ENCODE results near the gene TECTA. TPM values are rescaled to one million over a fixed set of nuclear protein-coding genes. Genes with fewer than 3 reads are reported as not detected.

TECTA gene
- polyA plus RNA-seq, 3 donors = 0.45 TPM; not detected in 2

DNA sequence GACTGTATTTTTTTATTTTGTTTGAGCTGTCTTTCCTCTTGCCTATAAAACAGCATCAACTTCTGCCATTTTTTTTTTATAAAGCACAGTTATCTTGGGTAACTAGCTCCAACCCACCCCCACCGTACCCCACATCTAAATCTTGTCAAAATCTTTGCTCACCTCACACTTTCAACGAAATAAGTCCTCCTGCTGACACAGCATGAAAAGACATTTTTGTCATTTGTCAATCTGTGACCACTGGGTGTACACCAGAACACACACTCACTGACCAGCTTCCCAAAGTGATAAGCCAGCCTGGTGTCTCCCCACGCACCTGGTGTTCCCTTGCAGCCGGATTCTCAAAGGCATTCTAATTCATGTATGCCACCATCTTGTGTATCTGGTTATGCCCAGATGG lies 1.7 kb upstream of the TECTA start:
- no peaks in the 10 kb centered on the region for H3K36me3 Mint-ChIP-seq

DNA sequence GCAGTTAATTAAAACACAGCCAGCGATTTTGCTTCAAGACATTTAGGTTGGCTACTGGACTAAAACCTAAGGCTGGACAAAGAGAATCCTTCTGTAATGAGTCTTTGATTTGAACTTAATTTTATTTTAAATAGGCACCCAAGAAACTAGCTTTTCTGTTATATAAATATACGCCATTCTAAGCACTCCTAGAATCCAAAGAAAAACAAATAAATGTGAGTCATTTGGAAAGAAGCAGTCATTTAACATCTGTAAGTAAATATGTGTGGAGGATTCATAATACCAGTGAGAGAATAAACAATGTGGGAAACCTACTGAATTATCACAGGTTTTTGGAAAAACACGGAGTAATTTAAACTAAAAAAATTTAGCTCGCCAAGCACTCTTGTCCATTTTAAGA lies 1.2 kb upstream of the TECTA start:
- H3K36me3 ChIP-seq (replicated peaks in 1 of 2; ENCODE audit: control insufficient read depth in 1 of 2, insufficient read depth in 2 of 2, low read length in 2 of 2) = no peaks in the 10 kb centered on the region
- H4K20me1 ChIP-seq (ENCODE audit: insufficient read depth, low read length) = no peaks in the 10 kb centered on the region
- Mint-ChIP-seq H3K27ac (no peak overlapping the region), H3K4me1 (no peaks in the 10 kb centered on the region), H3K9me3 (peaks cover 0 to 2% (median 0%) of the 10 kb centered on the region in 7 donors), H3K27me3 (ENCODE audit: low read depth in 3 of 3) (peaks cover 3 to 5% (median 5%) of the 10 kb centered on the region in 3 donors), H3K4me3 (no peak overlapping the region), H3K36me3 (no peaks in the 10 kb centered on the region)
- DNase-seq = no peak
- TF ChIP-seq, protein P1, sequence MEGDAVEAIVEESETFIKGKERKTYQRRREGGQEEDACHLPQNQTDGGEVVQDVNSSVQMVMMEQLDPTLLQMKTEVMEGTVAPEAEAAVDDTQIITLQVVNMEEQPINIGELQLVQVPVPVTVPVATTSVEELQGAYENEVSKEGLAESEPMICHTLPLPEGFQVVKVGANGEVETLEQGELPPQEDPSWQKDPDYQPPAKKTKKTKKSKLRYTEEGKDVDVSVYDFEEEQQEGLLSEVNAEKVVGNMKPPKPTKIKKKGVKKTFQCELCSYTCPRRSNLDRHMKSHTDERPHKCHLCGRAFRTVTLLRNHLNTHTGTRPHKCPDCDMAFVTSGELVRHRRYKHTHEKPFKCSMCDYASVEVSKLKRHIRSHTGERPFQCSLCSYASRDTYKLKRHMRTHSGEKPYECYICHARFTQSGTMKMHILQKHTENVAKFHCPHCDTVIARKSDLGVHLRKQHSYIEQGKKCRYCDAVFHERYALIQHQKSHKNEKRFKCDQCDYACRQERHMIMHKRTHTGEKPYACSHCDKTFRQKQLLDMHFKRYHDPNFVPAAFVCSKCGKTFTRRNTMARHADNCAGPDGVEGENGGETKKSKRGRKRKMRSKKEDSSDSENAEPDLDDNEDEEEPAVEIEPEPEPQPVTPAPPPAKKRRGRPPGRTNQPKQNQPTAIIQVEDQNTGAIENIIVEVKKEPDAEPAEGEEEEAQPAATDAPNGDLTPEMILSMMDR (IDR thresholded peaks at IDR 0.05) = no peak
- no peak overlapping the region for H3K9ac ChIP-seq (ENCODE audit: insufficient read depth, low read length, poor library complexity, severe bottlenecking)
- WGBS (ENCODE audit: insufficient coverage) = no CpG with 5 or more reads among the region's 4 CpGs
- no peaks in the 10 kb centered on the region for H3K4me1 ChIP-seq (ENCODE audit: control insufficient read depth in 1 of 2, insufficient read depth in 2 of 2, low read length in 2 of 2)
- no peak overlapping the region for H3K4me3 ChIP-seq (replicated peaks in 1 of 3; ENCODE audit: low read depth in 2 of 3, low read length in 3 of 3)
- no peaks in the 10 kb centered on the region for H3K79me2 ChIP-seq (ENCODE audit: insufficient read depth, low read length)
- H3K27me3 ChIP-seq (ENCODE audit: control insufficient read depth in 2 of 2, insufficient read depth in 2 of 2, low read length in 2 of 2) = no peaks in the 10 kb centered on the region
- no peak overlapping the region for H2AFZ ChIP-seq (ENCODE audit: insufficient read depth, low read depth, low read length, poor library complexity, severe bottlenecking)
- H3K9me3 ChIP-seq (replicated peaks in 1 of 2; ENCODE audit: control insufficient read depth in 1 of 2, insufficient read depth in 1 of 2, low read length in 2 of 2) = no peaks in the 10 kb centered on the region
- no peak overlapping the region for H3K4me2 ChIP-seq (replicated peaks; ENCODE audit: extremely low read depth, low read length, poor library complexity, severe bottlenecking)
- H3K27ac ChIP-seq (ENCODE audit: low read depth in 1 of 2, low read length in 2 of 2) = no peak overlapping the region
- intact Hi-C loops (cut with micrococcal nuclease) = no loop called here

More for the DNA sequence above, 1.7 kb upstream of the TECTA start:
- no peak overlapping the region for H3K27ac ChIP-seq (ENCODE audit: low read depth in 1 of 2, low read length in 2 of 2)
- H3K4me1 ChIP-seq (ENCODE audit: control insufficient read depth in 1 of 2, insufficient read depth in 2 of 2, low read length in 2 of 2) = no peaks in the 10 kb centered on the region
- H3K9ac ChIP-seq (ENCODE audit: insufficient read depth, low read length, poor library complexity, severe bottlenecking) = no peak overlapping the region
- no peak overlapping the region for H2AFZ ChIP-seq (ENCODE audit: insufficient read depth, low read depth, low read length, poor library complexity, severe bottlenecking)
- 87% methylated on average over 3 of the region's 4 CpGs for WGBS (ENCODE audit: insufficient coverage)
- TF ChIP-seq, protein P1 (IDR thresholded peaks at IDR 0.05) = no peak
- intact Hi-C loops (cut with micrococcal nuclease) = no loop called here
- no peak overlapping the region for H3K4me2 ChIP-seq (replicated peaks; ENCODE audit: extremely low read depth, low read length, poor library complexity, severe bottlenecking)
- Mint-ChIP-seq H3K27ac (peak overlapping the region in 1 of 7 donors; percentile 2), H3K4me3 (no peak overlapping the region), H3K4me1 (no peaks in the 10 kb centered on the region), H3K27me3 (ENCODE audit: low read depth in 3 of 3) (peaks cover 2 to 4% (median 3%) of the 10 kb centered on the region in 3 donors), H3K9me3 (peaks cover 0 to 2% (median 0%) of the 10 kb centered on the region in 7 donors)
- H3K36me3 ChIP-seq (replicated peaks in 1 of 2; ENCODE audit: control insufficient read depth in 1 of 2, insufficient read depth in 2 of 2, low read length in 2 of 2) = no peaks in the 10 kb centered on the region
- DNase-seq = no peak
- H3K9me3 ChIP-seq (replicated peaks in 1 of 2; ENCODE audit: control insufficient read depth in 1 of 2, insufficient read depth in 1 of 2, low read length in 2 of 2) = no peaks in the 10 kb centered on the region
- H3K4me3 ChIP-seq (replicated peaks in 1 of 3; ENCODE audit: low read depth in 2 of 3, low read length in 3 of 3) = no peak overlapping the region
- H3K79me2 ChIP-seq (ENCODE audit: insufficient read depth, low read length) = no peaks in the 10 kb centered on the region
- H4K20me1 ChIP-seq (ENCODE audit: insufficient read depth, low read length) = no peaks in the 10 kb centered on the region
- H3K27me3 ChIP-seq (ENCODE audit: control insufficient read depth in 2 of 2, insufficient read depth in 2 of 2, low read length in 2 of 2) = no peaks in the 10 kb centered on the region

All from CD14-positive monocyte (primary cell).